OCI-M2 (cell line): ENCODE data around the gene ZNF568.

Experiments used
- DNase-seq: peaks from one replicate; lab custom pipeline; 2025; ENCODE audit not compliant: unreplicated experiment; lab: John Stamatoyannopoulos, UW

The ZNF568 gene

GRCh38 chr19:36915992-36916830, at the start of gene ZNF568, which contains the start of gene ZNF829:
ZNF568 (plus strand) TSS chr19:36916332; CDS start chr19:36922771, 6,439 bp downstream.
ZNF829 (minus strand) TSS chr19:36916291; CDS start chr19:36915167, 1,124 bp downstream.
- peak; percentile 99 for DNase-seq

GRCh38 chr19:36876993-36877938, 38.9 kb upstream of the ZNF568 start:
- no peak for DNase-seq

GRCh38 chr19:36891768-36892357, 24.3 kb upstream of the ZNF568 start:
- no peak for DNase-seq

GRCh38 chr19:36894849-36895383, 21.2 kb upstream of the ZNF568 start:
- no peak for DNase-seq

- DNase-seq: no peak
Observed at GRCh38 chr19:36898422-36898821, 17.7 kb upstream of the ZNF568 start.

- DNase-seq: peak; percentile 95
Observed at GRCh38 chr19:36916991-36917390, 859 bp downstream of the ZNF568 start.

- DNase-seq: no peak
Observed at GRCh38 chr19:36918090-36918489, 2.0 kb downstream of the ZNF568 start.

- DNase-seq: no peak
Observed at GRCh38 chr19:36931684-36932083, 15.6 kb downstream of the ZNF568 start.

- DNase-seq: peak; percentile 85
Observed at GRCh38 chr19:36939153-36939552, 23.0 kb downstream of the ZNF568 start.

- no peak for DNase-seq
Observed at GRCh38 chr19:36950335-36951119, 34.4 kb downstream of the ZNF568 start.

- no peak for DNase-seq
Observed at GRCh38 chr19:36962346-36962745, 46.2 kb downstream of the ZNF568 start.

GRCh38 chr19:36963280-36963679, 47.1 kb downstream of the ZNF568 start:
- no peak for DNase-seq

- DNase-seq: no peak
Observed at GRCh38 chr19:36972571-36972970, 56.4 kb downstream of the ZNF568 start.

- DNase-seq: no peak
Observed at GRCh38 chr19:36973021-36973843, 57.1 kb downstream of the ZNF568 start.

- no peak for DNase-seq
Observed at GRCh38 chr19:36973844-36974195, 57.7 kb downstream of the ZNF568 start.

GRCh38 chr19:36986131-36986530, 70.0 kb downstream of the ZNF568 start:
- DNase-seq: no peak

GRCh38 chr19:36986601-36987000, 70.5 kb downstream of the ZNF568 start:
- DNase-seq: no peak

- DNase-seq: no peak
Observed at GRCh38 chr19:36987091-36987490, 71.0 kb downstream of the ZNF568 start.

- no peak for DNase-seq
Observed at GRCh38 chr19:36997152-36997842, 81.2 kb downstream of the ZNF568 start.
